Suprapubic skin (tissue), 4 donors: ENCODE results near the gene PDE9A.

Experiments
- CTCF ChIP-seq, 2 donors: fragments of 200-600 bp in 1 of 2; fragments of 450-650 bp in 1 of 2; sonication (generic) in 1 of 2; IDR thresholded peaks; one replicate each; pipeline ENCODE4 v1.5.1; 2016 to 2019; ENCODE audit warnings: antibody characterized with exemption in 2 of 2, mild to moderate bottlenecking in 1 of 2, moderate library complexity in 1 of 2
- POLR2A ChIP-seq, 2 donors: fragments of 450-650 bp; IDR thresholded peaks; one replicate each; pipeline ENCODE4 v1.6.1; 2017; ENCODE audit warnings: antibody characterized with exemption in 2 of 2, mild to moderate bottlenecking in 2 of 2, moderate library complexity in 2 of 2
- POLR2AphosphoS5 ChIP-seq, 3 donors: sonication (generic); formaldehyde crosslinking; IDR thresholded peaks; one replicate each; pipeline ENCODE4 v1.6.1; 2017; ENCODE audit warnings: antibody characterized with exemption in 3 of 3

GRCh38 chr21:42607525-42608102 is 45.8 kb upstream of the PDE9A start:
- no peak for TF ChIP-seq POLR2AphosphoS5 (IDR thresholded peaks at IDR 0.05)
- TF ChIP-seq POLR2A (IDR thresholded peaks at IDR 0.05): no peak
- no peak for TF ChIP-seq CTCF (IDR thresholded peaks at IDR 0.05)
